Esophagus muscularis mucosa (tissue), 4 donors: Measurements from ENCODE around the gene MTRF1L.

Source experiments
- CTCF ChIP-seq, 3 experiments: fragments of 200-600 bp in 2 of 3; fragments of 450-650 bp in 1 of 3; sonication (generic) in 2 of 3; IDR thresholded peaks; one replicate each; pipeline ENCODE4 v1.5.1; 2017 to 2019; ENCODE audit warnings: antibody characterized with exemption in 3 of 3, mild to moderate bottlenecking in 2 of 3, moderate library complexity in 1 of 3
- EP300 ChIP-seq: sonication (generic); formaldehyde crosslinking; IDR thresholded peaks from one replicate; pipeline ENCODE4 v1.6.1; 2017; ENCODE audit warnings: antibody characterized with exemption
- POLR2A ChIP-seq: fragments of 450-650 bp; IDR thresholded peaks from one replicate; pipeline ENCODE4 v1.6.1; 2017; ENCODE audit warnings: antibody characterized with exemption, moderate library complexity, mild to moderate bottlenecking, low read depth
- POLR2AphosphoS5 ChIP-seq, 2 donors: sonication (generic); formaldehyde crosslinking; IDR thresholded peaks; one replicate each; pipeline ENCODE4 v1.6.1; 2017; ENCODE audit warnings: antibody characterized with exemption in 2 of 2

GRCh38 chr6:153015094-153015640 lies 12.7 kb upstream of the MTRF1L start:
- TF ChIP-seq CTCF (IDR thresholded peaks at IDR 0.05) (no peak), POLR2A (no peak), EP300 (no peak), POLR2AphosphoS5 (IDR thresholded peaks at IDR 0.05) (no peak)
